ENCODE data around the gene PCNA. TPM values are rescaled to one million over a fixed set of nuclear protein-coding genes. Genes with fewer than 3 reads are reported as not detected.

Gene PCNA
- total RNA-seq, 1 donor: 66.2 TPM

GRCh38 chr20:5118220-5119142 is 1.3 kb downstream of the PCNA start:
- Histone ChIP-seq H3K4me3 (ENCODE audit: insufficient read depth, low read length) (peak overlapping the region; percentile 97), H3K79me2 (ENCODE audit: insufficient read depth, low read length) (peaks cover 39% of the 10 kb centered on the region), H3K4me1 (ENCODE audit: insufficient read depth, low read length) (peaks cover 24% of the 10 kb centered on the region), H4K20me1 (ENCODE audit: insufficient read depth, low read length) (peaks cover 15% of the 10 kb centered on the region), H3K9me3 (ENCODE audit: low read depth, low read length) (no peaks in the 10 kb centered on the region), H2AFZ (ENCODE audit: low read length) (no peak overlapping the region), H3K36me3 (ENCODE audit: insufficient read depth, low read length) (peaks cover 32% of the 10 kb centered on the region), H3K27me3 (ENCODE audit: insufficient read depth, low read length) (no peaks in the 10 kb centered on the region), H3K27ac (ENCODE audit: low read depth, low read length) (peak overlapping the region; percentile 84), H3K4me2 (ENCODE audit: insufficient read depth, low read length) (peak overlapping the region; percentile 99)
- no peak for TF ChIP-seq CTCF (IDR thresholded peaks at IDR 0.05; ENCODE audit: extremely low read depth, low read depth, low read length)
- DNase-seq (ENCODE audit: insufficient read length, low spot score, missing footprints): peak; percentile 6

DNA sequence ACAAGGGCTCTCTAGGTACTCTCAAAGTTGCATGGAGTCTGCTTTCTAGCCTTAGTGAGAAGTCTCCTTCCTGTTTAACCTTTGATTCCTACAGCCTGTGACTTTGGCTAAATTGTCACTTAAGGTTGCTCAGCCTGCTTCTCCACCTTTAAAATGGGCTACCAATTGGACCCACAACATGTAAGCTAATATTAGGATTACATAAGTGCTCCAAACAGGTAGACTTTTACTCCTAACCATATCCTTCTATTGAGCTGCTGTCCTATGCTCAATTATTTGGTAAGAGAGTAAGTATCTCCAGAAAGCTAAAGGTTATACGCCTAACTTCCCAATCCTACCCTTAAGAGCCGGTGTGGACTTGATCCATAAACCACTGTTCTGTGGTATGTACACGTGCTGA is 2.9 kb downstream of the PCNA start:
- no peak for DNase-seq (ENCODE audit: insufficient read length, low spot score, missing footprints)
- Histone ChIP-seq H3K27me3 (ENCODE audit: insufficient read depth, low read length) (no peaks in the 10 kb centered on the region), H3K27ac (ENCODE audit: low read depth, low read length) (no peak overlapping the region), H3K4me2 (ENCODE audit: insufficient read depth, low read length) (no peak overlapping the region), H4K20me1 (ENCODE audit: insufficient read depth, low read length) (peaks cover 15% of the 10 kb centered on the region), H3K4me3 (ENCODE audit: insufficient read depth, low read length) (no peak overlapping the region), H2AFZ (ENCODE audit: low read length) (no peak overlapping the region), H3K36me3 (ENCODE audit: insufficient read depth, low read length) (peaks cover 32% of the 10 kb centered on the region), H3K9me3 (ENCODE audit: low read depth, low read length) (no peaks in the 10 kb centered on the region), H3K4me1 (ENCODE audit: insufficient read depth, low read length) (peaks cover 28% of the 10 kb centered on the region), H3K79me2 (ENCODE audit: insufficient read depth, low read length) (peaks cover 47% of the 10 kb centered on the region)
- TF ChIP-seq CTCF (IDR thresholded peaks at IDR 0.05; ENCODE audit: extremely low read depth, low read depth, low read length): no peak

- H3K36me3 ChIP-seq (ENCODE audit: insufficient read depth, low read length): peaks cover 50% of the 10 kb centered on the region
- peaks cover 23% of the 10 kb centered on the region for H3K4me1 ChIP-seq (ENCODE audit: insufficient read depth, low read length)
- no peaks in the 10 kb centered on the region for H3K27me3 ChIP-seq (ENCODE audit: insufficient read depth, low read length)
- no peak for TF ChIP-seq CTCF (IDR thresholded peaks at IDR 0.05; ENCODE audit: extremely low read depth, low read depth, low read length)
- H3K4me2 ChIP-seq (ENCODE audit: insufficient read depth, low read length): no peak overlapping the region
- no peak for DNase-seq (ENCODE audit: insufficient read length, low spot score, missing footprints)
- H3K4me3 ChIP-seq (ENCODE audit: insufficient read depth, low read length): no peak overlapping the region
- no peak overlapping the region for H2AFZ ChIP-seq (ENCODE audit: low read length)
- peaks cover 12% of the 10 kb centered on the region for H4K20me1 ChIP-seq (ENCODE audit: insufficient read depth, low read length)
- H3K79me2 ChIP-seq (ENCODE audit: insufficient read depth, low read length): peaks cover 49% of the 10 kb centered on the region
- no peak overlapping the region for H3K27ac ChIP-seq (ENCODE audit: low read depth, low read length)
- H3K9me3 ChIP-seq (ENCODE audit: low read depth, low read length): no peaks in the 10 kb centered on the region
Observed at GRCh38 chr20:5114403-5114802, 5.4 kb downstream of the PCNA start.

- no peak for DNase-seq (ENCODE audit: insufficient read length, low spot score, missing footprints)
- Histone ChIP-seq H3K9me3 (ENCODE audit: low read depth, low read length) (no peaks in the 10 kb centered on the region), H3K27me3 (ENCODE audit: insufficient read depth, low read length) (no peaks in the 10 kb centered on the region), H3K36me3 (ENCODE audit: insufficient read depth, low read length) (peaks cover 58% of the 10 kb centered on the region), H3K4me3 (ENCODE audit: insufficient read depth, low read length) (peak overlapping the region; percentile 91), H3K4me1 (ENCODE audit: insufficient read depth, low read length) (peaks cover 18% of the 10 kb centered on the region), H4K20me1 (ENCODE audit: insufficient read depth, low read length) (peaks cover 5% of the 10 kb centered on the region), H3K27ac (ENCODE audit: low read depth, low read length) (peak overlapping the region; percentile 85), H3K4me2 (ENCODE audit: insufficient read depth, low read length) (peak overlapping the region; percentile 97), H3K79me2 (ENCODE audit: insufficient read depth, low read length) (peaks cover 42% of the 10 kb centered on the region), H2AFZ (ENCODE audit: low read length) (peak overlapping the region; percentile 93)
- no peak for TF ChIP-seq CTCF (IDR thresholded peaks at IDR 0.05; ENCODE audit: extremely low read depth, low read depth, low read length)
Observed at GRCh38 chr20:5113615-5113986, 6.2 kb downstream of the PCNA start.
